CD4-positive, alpha-beta memory T cell (primary cell): ENCODE data around the gene KCNB1. TPM values are rescaled to one million over a fixed set of nuclear protein-coding genes. Genes with fewer than 3 reads are reported as not detected.

Source experiments
- CTCF ChIA-PET: fragments of 350-600 bp; sonication (Branson Sonifier 250); formaldehyde crosslinking; loops from one replicate; lab custom pipeline; 2021; ENCODE audit warnings: inconsistent platforms; ENCODE audit not compliant: partially characterized antibody; lab: Charles Lee
- POLR2A ChIA-PET: fragments of 350-600 bp; sonication (Branson Sonifier 250); formaldehyde crosslinking; loops from one replicate; lab custom pipeline; 2021; ENCODE audit not compliant: partially characterized antibody; lab: Charles Lee
- DNase-seq, 5 donors: peaks; one replicate each; pipeline versions ENCODE4 v3.0.0 to v3.0.0-alpha.2; 2020 to 2022; ENCODE audit warnings: mixed read lengths in 1 of 5
- H3K27ac ChIP-seq: one replicate; pipeline ENCODE4 v1.7.0; 2013; ENCODE audit warnings: low read depth, low read length
- H3K27me3 ChIP-seq: 2 replicates; pipeline ENCODE4 v1.7.0; 2013; ENCODE audit warnings: mild to moderate bottlenecking, low read length, moderate library complexity; ENCODE audit not compliant: insufficient read depth
- H3K36me3 ChIP-seq: 2 replicates; pipeline ENCODE4 v1.7.0; 2013; ENCODE audit warnings: mild to moderate bottlenecking, low read length, moderate library complexity; ENCODE audit not compliant: insufficient read depth
- H3K4me1 ChIP-seq: 2 replicates; pipeline ENCODE4 v1.7.0; 2013; ENCODE audit warnings: mild to moderate bottlenecking, low read length, moderate library complexity; ENCODE audit not compliant: insufficient read depth
- H3K4me3 ChIP-seq, 2 donors: one replicate each; pipeline ENCODE4 v1.7.0; 2013; ENCODE audit warnings: low read length in 2 of 2, mild to moderate bottlenecking in 1 of 2
- H3K9me3 ChIP-seq, 2 donors: one replicate each; pipeline ENCODE4 v1.7.0; 2013; ENCODE audit warnings: low read length in 2 of 2, control low read depth in 1 of 2; ENCODE audit not compliant: control insufficient read depth in 1 of 2
- H3K27ac Mint-ChIP-seq, 7 donors: one replicate each; pipeline ENCODE4 v1.8.0; 2020 to 2021; ENCODE audit warnings: mixed read lengths in 7 of 7, mild to moderate bottlenecking in 6 of 7, inconsistent platforms in 3 of 7, moderate library complexity in 3 of 7
- H3K27me3 Mint-ChIP-seq, 2 donors: one replicate each; pipeline ENCODE4 v1.8.0; 2020 to 2021; ENCODE audit warnings: mixed read lengths in 2 of 2
- H3K36me3 Mint-ChIP-seq, 2 donors: one replicate each; pipeline ENCODE4 v1.8.0; 2020 to 2021; ENCODE audit warnings: mixed read lengths in 2 of 2, inconsistent platforms in 1 of 2, mild to moderate bottlenecking in 1 of 2
- H3K4me1 Mint-ChIP-seq, 4 donors: one replicate each; pipeline ENCODE4 v1.8.0; 2020 to 2021; ENCODE audit warnings: mixed read lengths in 4 of 4, mild to moderate bottlenecking in 1 of 4
- H3K4me3 Mint-ChIP-seq, 8 donors: one replicate each; pipeline ENCODE4 v1.8.0; 2020 to 2021; ENCODE audit warnings: mixed read lengths in 8 of 8, mild to moderate bottlenecking in 7 of 8, moderate library complexity in 6 of 8, inconsistent platforms in 3 of 8
- H3K9me3 Mint-ChIP-seq, 8 donors: one replicate each; pipeline ENCODE4 v1.8.0; 2020 to 2021; ENCODE audit warnings: mixed read lengths in 8 of 8, mild to moderate bottlenecking in 5 of 8, inconsistent platforms in 3 of 8, moderate library complexity in 1 of 8
- intact Hi-C: fragments of 100-400 bp; cut with micrococcal nuclease; formaldehyde crosslinking; loops from one replicate; pipeline ENCODE4 v1.15.1; 2023
- polyA plus RNA-seq, 2 donors: library from polyadenylated mRNA; unstranded; fragments of 300-500 nt; fragmentation: Illumina TruSeq; gene quantifications; one replicate each; pipeline ENCODE4 v1.2.3, GENCODE V29; 2021
- total RNA-seq, 2 experiments: library from RNA; stranded (reverse); gene quantifications; one replicate each; pipeline ENCODE4 v1.2.3, GENCODE V29; 2021

The KCNB1 gene
- total and polyA plus RNA-seq, 4 experiments from 2014 or later = 0.09 TPM; not detected in 3

GRCh38 chr20:49485563-49485962, 3.1 kb upstream of the KCNB1 start:
- H3K4me1 ChIP-seq = peaks cover 14% of the 10 kb centered on the region
- POLR2A ChIA-PET = no interaction called here
- H3K9me3 Mint-ChIP-seq = peaks cover 3 to 17% (median 10%) of the 10 kb centered on the region in 8 donors
- no peak overlapping the region for H3K4me3 ChIP-seq
- CTCF ChIA-PET = interaction anchor here (1.2 to 1.4 kb wide), 3 partner anchors 9 to 67 kb away, joined by 3 to 6 read pairs (median 3); no protein-coding TSS in a partner anchor
- no peak for DNase-seq
- H3K36me3 Mint-ChIP-seq = peaks cover 0 to 9% of the 10 kb centered on the region in 2 donors
- H3K4me1 Mint-ChIP-seq = peaks cover 4 to 10% (median 6%) of the 10 kb centered on the region in 4 donors
- peaks cover 21% of the 10 kb centered on the region for H3K27me3 ChIP-seq
- peak overlapping the region in 5 of 8 donors; percentile 16 to 44 (median 23) for H3K4me3 Mint-ChIP-seq
- H3K27me3 Mint-ChIP-seq = peaks cover 44 to 59% of the 10 kb centered on the region in 2 donors
- H3K27ac ChIP-seq = no peak overlapping the region
- H3K27ac Mint-ChIP-seq = no peak overlapping the region
- intact Hi-C loops = no loop called here
- H3K9me3 ChIP-seq = no peaks in the 10 kb centered on the region
- H3K36me3 ChIP-seq = no peaks in the 10 kb centered on the region

GRCh38 chr20:49484180-49485140, 2.0 kb upstream of the KCNB1 start:
- peaks cover 0 to 10% (median 4%) of the 10 kb centered on the region in 8 donors for H3K9me3 Mint-ChIP-seq
- H3K4me3 ChIP-seq = peak overlapping the region in 1 of 2 donors; percentile 44
- H3K9me3 ChIP-seq = no peaks in the 10 kb centered on the region
- ChIA-PET CTCF (interaction anchor here (0.8 to 2.0 kb wide), 15 partner anchors 8 to 177 kb away, joined by 3 to 9 read pairs (median 3); no protein-coding TSS in a partner anchor), POLR2A (interaction anchor here (0.7 kb wide), 1 partner anchor 345 kb away, joined by 4 read pairs; no protein-coding TSS in a partner anchor)
- peaks cover 4 to 10% (median 7%) of the 10 kb centered on the region in 4 donors for H3K4me1 Mint-ChIP-seq
- H3K27ac ChIP-seq = no peak overlapping the region
- peak overlapping the region in 4 of 7 donors; percentile 6 to 38 (median 22) for H3K27ac Mint-ChIP-seq
- intact Hi-C loops = loop anchor here (1.0 kb wide), 1 partner anchor 150 kb away; no protein-coding TSS in a partner anchor
- peaks cover 0 to 5% of the 10 kb centered on the region in 2 donors for H3K36me3 Mint-ChIP-seq
- H3K27me3 Mint-ChIP-seq = peaks cover 41 to 55% of the 10 kb centered on the region in 2 donors
- H3K27me3 ChIP-seq = peaks cover 21% of the 10 kb centered on the region
- H3K4me1 ChIP-seq = peaks cover 14% of the 10 kb centered on the region
- DNase-seq = peak; percentile 46 to 60 (median 58)
- H3K4me3 Mint-ChIP-seq = peak overlapping the region; percentile 83 to 91 (median 89)
- H3K36me3 ChIP-seq = no peaks in the 10 kb centered on the region

DNA sequence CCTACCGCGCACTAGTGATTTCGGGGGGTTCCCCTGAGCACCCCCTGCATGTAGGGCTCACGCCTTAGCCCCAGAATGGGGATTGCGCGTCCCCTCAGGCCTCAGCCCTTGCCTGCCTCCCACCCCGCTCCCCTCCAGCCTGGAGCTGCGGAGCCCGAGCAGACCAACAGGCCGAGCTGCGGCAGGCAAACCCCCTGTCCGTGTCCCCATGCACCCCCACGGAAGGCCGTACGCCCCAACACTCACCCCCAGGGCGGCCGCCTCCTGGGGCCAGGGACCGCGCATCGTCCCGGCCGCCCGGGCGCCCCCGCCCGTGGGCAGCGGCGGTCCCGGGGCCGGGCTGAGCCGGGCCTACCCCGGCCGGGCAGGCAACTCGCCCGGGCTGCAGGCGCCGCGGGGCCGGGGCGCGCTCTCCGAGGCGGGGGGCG, 1.2 kb upstream of the KCNB1 start:
- H3K27me3 Mint-ChIP-seq = peaks cover 41 to 48% of the 10 kb centered on the region in 2 donors
- intact Hi-C loops = loop anchor here (1.0 kb wide), 1 partner anchor 149 kb away; no protein-coding TSS in a partner anchor
- Histone ChIP-seq H3K27ac (no peak overlapping the region), H3K4me1 (peaks cover 14% of the 10 kb centered on the region), H3K36me3 (no peaks in the 10 kb centered on the region), H3K9me3 (no peaks in the 10 kb centered on the region), H3K4me3 (no peak overlapping the region), H3K27me3 (peaks cover 21% of the 10 kb centered on the region)
- no peak overlapping the region for H3K27ac Mint-ChIP-seq
- H3K9me3 Mint-ChIP-seq = peaks cover 0 to 5% (median 0%) of the 10 kb centered on the region in 8 donors
- no peak for DNase-seq
- peak overlapping the region in 3 of 8 donors; percentile 24 to 59 (median 46) for H3K4me3 Mint-ChIP-seq
- CTCF ChIA-PET = interaction anchor here (1.2 to 2.0 kb wide), 11 partner anchors 9 to 176 kb away, joined by 3 to 9 read pairs (median 3); no protein-coding TSS in a partner anchor
- POLR2A ChIA-PET = no interaction called here
- no peaks in the 10 kb centered on the region for H3K36me3 Mint-ChIP-seq
- peaks cover 4 to 10% (median 7%) of the 10 kb centered on the region in 4 donors for H3K4me1 Mint-ChIP-seq

GRCh38 chr20:49483018-49483695, 689 bp upstream of the KCNB1 start:
- Mint-ChIP-seq H3K9me3 (peaks cover 0 to 3% (median 0%) of the 10 kb centered on the region in 8 donors), H3K4me1 (peaks cover 4 to 10% (median 7%) of the 10 kb centered on the region in 4 donors), H3K27me3 (peaks cover 36 to 48% of the 10 kb centered on the region in 2 donors), H3K4me3 (peak overlapping the region in 7 of 8 donors; percentile 35 to 72 (median 51)), H3K36me3 (no peaks in the 10 kb centered on the region), H3K27ac (no peak overlapping the region)
- peaks cover 21% of the 10 kb centered on the region for H3K27me3 ChIP-seq
- intact Hi-C loops = no loop called here
- ChIA-PET CTCF (interaction anchor here (1.2 to 2.0 kb wide), 4 partner anchors 17 to 152 kb away, joined by 3 to 9 read pairs (median 6); no protein-coding TSS in a partner anchor), POLR2A (no interaction called here)
- DNase-seq = no peak
- H3K4me1 ChIP-seq = peaks cover 14% of the 10 kb centered on the region
- no peaks in the 10 kb centered on the region for H3K36me3 ChIP-seq
- H3K9me3 ChIP-seq = no peaks in the 10 kb centered on the region
- no peak overlapping the region for H3K4me3 ChIP-seq
- H3K27ac ChIP-seq = no peak overlapping the region

GRCh38 chr20:49482173-49482572, 295 bp downstream of the KCNB1 start:
- intact Hi-C loops = no loop called here
- peaks cover 37 to 44% of the 10 kb centered on the region in 2 donors for H3K27me3 Mint-ChIP-seq
- ChIA-PET POLR2A (no interaction called here), CTCF (no interaction called here)
- H3K27ac Mint-ChIP-seq = no peak overlapping the region
- peaks cover 14% of the 10 kb centered on the region for H3K4me1 ChIP-seq
- peak overlapping the region in 1 of 8 donors; percentile 41 for H3K4me3 Mint-ChIP-seq
- DNase-seq = no peak
- no peaks in the 10 kb centered on the region for H3K36me3 Mint-ChIP-seq
- peaks cover 4 to 10% (median 7%) of the 10 kb centered on the region in 4 donors for H3K4me1 Mint-ChIP-seq
- no peak overlapping the region for H3K27ac ChIP-seq
- H3K9me3 ChIP-seq = no peaks in the 10 kb centered on the region
- H3K4me3 ChIP-seq = no peak overlapping the region
- no peaks in the 10 kb centered on the region for H3K36me3 ChIP-seq
- peaks cover 21% of the 10 kb centered on the region for H3K27me3 ChIP-seq
- H3K9me3 Mint-ChIP-seq = peaks cover 0 to 3% (median 0%) of the 10 kb centered on the region in 8 donors

DNA sequence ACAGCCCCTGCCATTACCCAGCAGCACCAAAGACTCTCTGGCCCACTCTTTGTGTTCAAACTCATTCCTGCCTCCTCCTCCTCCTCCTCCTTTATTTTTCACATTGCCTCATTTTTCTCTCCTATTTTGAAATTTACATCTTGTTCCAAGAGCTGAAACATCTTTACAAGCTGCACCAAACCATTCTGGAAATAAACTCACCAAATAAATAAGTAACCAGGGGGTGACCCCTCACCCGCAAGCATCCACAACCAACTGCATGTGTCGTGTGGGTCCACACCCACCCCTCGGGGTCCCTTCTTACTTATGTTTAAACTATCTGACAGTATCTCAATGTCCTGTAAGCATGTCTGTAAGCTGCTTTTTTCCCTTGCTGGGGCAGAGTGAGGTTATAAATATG, 1.4 kb downstream of the KCNB1 start:
- Mint-ChIP-seq H3K4me3 (peak overlapping the region in 1 of 8 donors; percentile 8), H3K9me3 (peaks cover 0 to 3% (median 0%) of the 10 kb centered on the region in 8 donors), H3K27ac (no peak overlapping the region)

More for the DNA sequence above, 1.4 kb downstream of the KCNB1 start:
- Histone ChIP-seq H3K9me3 (no peaks in the 10 kb centered on the region), H3K4me3 (no peak overlapping the region), H3K4me1 (peaks cover 14% of the 10 kb centered on the region), H3K36me3 (no peaks in the 10 kb centered on the region), H3K27me3 (peaks cover 21% of the 10 kb centered on the region), H3K27ac (no peak overlapping the region)
- Mint-ChIP-seq H3K36me3 (no peaks in the 10 kb centered on the region), H3K4me1 (peaks cover 4 to 10% (median 7%) of the 10 kb centered on the region in 4 donors), H3K27me3 (peaks cover 37 to 44% of the 10 kb centered on the region in 2 donors)
- DNase-seq = no peak
- ChIA-PET CTCF (no interaction called here), POLR2A (no interaction called here)
- intact Hi-C loops = no loop called here
